Keratinocyte (primary cell): ENCODE results near the gene MCCD1.

Experiments
- CTCF ChIP-seq, 3 experiments: IDR thresholded peaks in 1 of 3; conservative IDR thresholded peaks in 1 of 3; optimal IDR thresholded peaks in 1 of 3; 2 replicates in 2 of 3; 3 replicates in 1 of 3; pipeline versions ENCODE3 to v1.5.1; 2011; ENCODE audit warnings: low read length in 3 of 3, mild to moderate bottlenecking in 3 of 3, moderate library complexity in 2 of 3, control low read depth in 1 of 3, inconsistent platforms in 1 of 3; ENCODE audit not compliant: insufficient read depth in 2 of 3; ENCODE audit errors: extremely low read depth in 1 of 3
- EZH2 ChIP-seq: IDR thresholded peaks from one replicate; pipeline ENCODE4 v1.6.1; 2012; ENCODE audit warnings: inconsistent platforms, mild to moderate bottlenecking, low read length, moderate library complexity

- TF ChIP-seq CTCF (optimal IDR thresholded peaks at IDR 0.05 in 1 of 3, IDR thresholded peaks at IDR 0.05 in 1 of 3, conservative IDR thresholded peaks at IDR 0.05 in 1 of 3; ENCODE audit: extremely low read depth in 1 of 3, insufficient read depth in 2 of 3, low read length in 3 of 3) = no peak
- TF ChIP-seq EZH2 = no peak
Measured at GRCh38 chr6:31538805-31539400, 10.1 kb downstream of the MCCD1 start.
